Uterus (tissue), 2 donors: ENCODE results near the gene TBC1D9.

ENCODE experiments used
- POLR2A ChIP-seq, 2 donors: fragments of 450-650 bp; IDR thresholded peaks; one replicate each; pipeline ENCODE4 v1.6.1; 2016; ENCODE audit warnings: antibody characterized with exemption in 2 of 2, mild to moderate bottlenecking in 1 of 2, moderate library complexity in 1 of 2
- TF ChIP-seq, protein P1 (sequence below), 4 experiments: fragments of 200-600 bp in 2 of 4; fragments of 450-650 bp in 2 of 4; sonication (generic) in 2 of 4; IDR thresholded peaks; one replicate each; pipeline ENCODE4 v1.5.1; 2016 to 2019; ENCODE audit warnings: antibody characterized with exemption in 4 of 4, mild to moderate bottlenecking in 2 of 4, moderate library complexity in 1 of 4

DNA sequence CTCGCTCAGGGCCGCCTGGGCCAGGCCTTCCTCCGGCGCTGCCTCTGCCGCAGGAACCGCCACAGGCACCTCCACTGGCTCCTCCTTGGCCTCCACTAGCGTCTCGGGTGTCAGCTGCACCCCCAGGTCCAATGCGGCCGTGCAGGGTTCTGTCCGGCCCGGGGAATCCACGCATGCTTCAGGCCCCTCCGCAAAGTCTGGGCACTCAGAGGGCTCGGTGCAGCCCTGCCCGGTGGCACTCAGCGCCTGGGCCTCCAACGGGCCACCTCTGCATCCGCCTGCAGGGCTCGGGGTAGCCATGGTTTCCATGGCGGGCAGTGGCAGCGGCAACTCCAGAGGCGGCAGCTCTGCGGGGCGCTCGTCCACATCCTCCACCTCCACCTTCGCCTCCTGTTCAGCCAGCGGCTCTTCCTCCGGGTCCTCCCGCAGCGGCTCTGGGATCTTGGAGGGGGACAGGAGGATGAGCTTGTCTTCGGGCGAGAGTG, 112.6 kb downstream of the TBC1D9 start:
- TF ChIP-seq POLR2A (IDR thresholded peaks at IDR 0.05): no peak
- TF ChIP-seq, protein P1, sequence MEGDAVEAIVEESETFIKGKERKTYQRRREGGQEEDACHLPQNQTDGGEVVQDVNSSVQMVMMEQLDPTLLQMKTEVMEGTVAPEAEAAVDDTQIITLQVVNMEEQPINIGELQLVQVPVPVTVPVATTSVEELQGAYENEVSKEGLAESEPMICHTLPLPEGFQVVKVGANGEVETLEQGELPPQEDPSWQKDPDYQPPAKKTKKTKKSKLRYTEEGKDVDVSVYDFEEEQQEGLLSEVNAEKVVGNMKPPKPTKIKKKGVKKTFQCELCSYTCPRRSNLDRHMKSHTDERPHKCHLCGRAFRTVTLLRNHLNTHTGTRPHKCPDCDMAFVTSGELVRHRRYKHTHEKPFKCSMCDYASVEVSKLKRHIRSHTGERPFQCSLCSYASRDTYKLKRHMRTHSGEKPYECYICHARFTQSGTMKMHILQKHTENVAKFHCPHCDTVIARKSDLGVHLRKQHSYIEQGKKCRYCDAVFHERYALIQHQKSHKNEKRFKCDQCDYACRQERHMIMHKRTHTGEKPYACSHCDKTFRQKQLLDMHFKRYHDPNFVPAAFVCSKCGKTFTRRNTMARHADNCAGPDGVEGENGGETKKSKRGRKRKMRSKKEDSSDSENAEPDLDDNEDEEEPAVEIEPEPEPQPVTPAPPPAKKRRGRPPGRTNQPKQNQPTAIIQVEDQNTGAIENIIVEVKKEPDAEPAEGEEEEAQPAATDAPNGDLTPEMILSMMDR (IDR thresholded peaks at IDR 0.05): no peak
